ENCODE measurements around the gene DNAJC30.
"Not testable (repeated sequence)": the region's sequence is repeated elsewhere in the genome, so short reads cannot be mapped to it uniquely, and the experiment has no call there.

Gene DNAJC30

DNA sequence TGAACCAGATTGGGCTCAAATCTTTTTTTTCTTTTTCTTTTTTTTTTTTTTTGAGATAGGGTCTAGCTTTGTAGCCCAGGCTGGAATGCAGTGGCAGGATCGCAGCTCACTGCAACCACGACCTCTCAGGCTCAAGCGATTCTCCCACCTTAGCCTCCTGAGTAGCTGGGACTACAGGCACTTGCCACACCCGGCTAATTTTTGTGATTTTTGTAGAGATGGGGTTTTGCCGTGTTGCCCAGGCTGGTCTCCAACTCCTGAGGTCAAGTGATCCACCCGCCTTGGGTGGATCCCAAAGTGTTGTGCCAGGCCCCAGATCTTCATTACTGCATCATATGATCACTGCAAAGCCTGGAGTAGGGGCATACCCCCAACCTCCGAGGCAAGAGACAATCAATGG lies 2.8 kb downstream of the DNAJC30 start:
- DNase-seq = no peak

- DNase-seq = no peak
Observed at GRCh38 chr7:73679709-73680108, 3.5 kb downstream of the DNAJC30 start.

DNA sequence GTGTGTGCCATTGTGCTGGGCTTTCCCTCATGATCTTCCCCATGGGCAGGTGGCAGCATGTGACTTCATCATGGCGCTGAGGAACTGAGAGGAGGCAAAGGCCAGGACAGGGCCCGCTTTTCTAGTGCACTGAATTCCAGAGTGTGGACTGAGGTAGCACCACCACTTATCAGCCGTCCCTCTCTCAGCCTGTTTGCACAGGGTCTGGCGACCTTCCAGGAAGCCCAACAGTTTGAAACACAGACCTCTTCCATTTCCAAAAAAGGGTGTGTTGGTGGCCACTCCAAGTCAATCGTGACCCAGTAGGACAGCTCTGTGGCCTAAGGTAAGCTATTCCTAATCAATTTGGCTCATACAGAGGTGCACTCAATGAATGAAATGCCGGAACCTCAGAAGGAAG lies 4.4 kb downstream of the DNAJC30 start:
- no peak for DNase-seq

- DNase-seq = not testable (repeated sequence)
Observed at GRCh38 chr7:73676062-73676461, 7.2 kb downstream of the DNAJC30 start.

- DNase-seq = no peak
Observed at GRCh38 chr7:73674468-73675124, 8.7 kb downstream of the DNAJC30 start.

- DNase-seq = no peak
Observed at GRCh38 chr7:73671857-73672445, 11.3 kb downstream of the DNAJC30 start.

DNA sequence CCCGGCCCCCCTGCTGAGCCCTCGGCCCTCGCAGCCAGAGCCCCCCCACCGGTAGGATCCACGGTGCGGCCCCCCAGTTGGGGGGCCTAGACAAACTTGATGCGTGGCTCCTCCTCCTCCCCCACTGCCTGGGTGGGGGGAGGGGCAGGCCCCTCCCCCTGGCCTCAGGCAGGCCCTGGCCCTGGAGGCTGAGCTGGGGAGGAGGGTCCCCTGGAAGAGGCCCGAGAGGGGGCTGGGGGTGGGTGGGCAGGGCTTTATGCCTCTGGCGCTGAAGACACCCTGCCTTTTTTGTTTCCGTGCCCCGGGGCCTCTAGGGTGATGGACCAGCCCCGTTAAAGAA lies 12.0 kb downstream of the DNAJC30 start:
- no peak for DNase-seq

DNA sequence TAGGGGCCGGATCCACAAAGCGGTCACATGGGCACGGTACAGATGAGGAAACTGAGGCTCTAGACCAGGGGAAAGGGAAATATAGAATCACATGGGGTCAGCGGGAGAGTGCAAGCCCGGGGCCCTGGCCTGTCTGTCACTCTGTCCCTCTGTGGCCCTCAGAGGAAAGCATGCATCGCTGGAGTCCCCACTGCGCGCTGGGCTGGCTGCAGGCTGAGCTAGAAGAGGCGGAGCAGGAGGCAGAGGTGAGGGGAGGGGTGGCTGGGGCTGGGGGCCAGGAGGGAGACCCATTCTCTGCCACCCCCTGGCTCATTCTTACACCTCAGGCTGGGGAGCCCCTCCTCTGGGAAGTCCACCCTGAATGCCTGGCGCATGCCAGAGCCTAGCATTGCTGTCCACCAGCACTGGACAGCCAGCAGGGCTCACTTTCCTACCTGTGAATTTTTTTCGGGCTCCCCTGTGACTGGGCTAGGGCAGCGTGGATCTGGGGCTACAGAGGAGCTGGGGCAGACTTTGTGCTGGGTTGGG lies 13.3 kb downstream of the DNAJC30 start:
- DNase-seq = no peak

- DNase-seq = no peak
Observed at GRCh38 chr7:73669288-73669701, 14.0 kb downstream of the DNAJC30 start.

DNA sequence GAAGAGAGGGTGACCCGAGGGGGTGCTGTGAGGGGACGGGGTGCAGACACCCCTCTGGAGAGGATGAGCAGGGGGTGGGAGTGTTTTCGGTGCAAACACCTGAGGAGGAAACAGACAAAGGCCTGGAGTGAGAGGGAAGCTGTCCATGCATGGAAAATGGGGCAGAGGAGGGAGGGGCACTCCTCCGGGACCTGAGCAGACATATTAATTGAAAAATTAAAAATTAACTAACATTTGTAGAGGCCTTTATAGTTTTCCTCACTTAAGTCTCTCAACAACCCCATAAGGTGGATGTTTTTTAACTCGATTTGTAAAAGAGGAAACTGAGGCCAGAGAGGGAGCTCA lies 14.4 kb downstream of the DNAJC30 start:
- no peak for DNase-seq

DNA sequence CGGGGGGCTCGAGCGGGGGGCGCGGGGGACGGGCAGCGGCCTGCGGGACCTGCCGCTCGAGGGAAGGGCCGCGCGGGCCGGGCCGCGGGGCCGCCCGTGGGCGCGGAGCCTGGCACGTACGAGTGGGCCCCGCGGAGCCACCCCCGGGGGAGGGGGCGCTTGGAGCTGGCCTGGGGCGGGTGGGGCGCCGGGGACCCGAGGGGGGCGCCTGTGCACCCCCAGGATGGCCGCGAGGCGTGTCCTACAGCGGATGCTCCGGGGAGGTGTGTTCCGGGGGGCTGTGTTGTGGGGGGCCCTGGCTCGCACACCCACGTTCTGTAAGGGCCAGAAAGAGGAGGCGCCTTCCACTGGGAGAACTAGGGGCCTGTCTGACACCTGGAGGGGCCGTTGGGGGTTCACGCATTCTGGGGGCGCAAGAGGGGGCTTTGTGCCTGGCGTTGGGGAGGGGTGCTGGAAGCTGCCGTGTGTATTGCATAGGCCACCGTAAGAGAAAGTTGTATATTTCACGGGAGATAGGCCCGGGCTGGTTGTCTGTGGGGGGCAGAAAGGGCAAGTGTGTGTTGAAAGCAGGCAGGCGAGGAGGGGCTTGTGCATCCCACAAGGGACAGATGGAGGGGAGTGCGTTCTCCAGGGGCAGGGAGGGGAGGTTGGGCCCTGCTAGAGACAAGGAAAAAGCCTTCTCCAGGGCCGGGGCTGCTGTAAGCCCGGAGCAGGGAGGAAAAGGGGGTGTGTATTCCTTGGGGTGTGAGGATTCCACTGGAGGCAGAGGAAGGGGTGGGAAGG lies 15.0 kb downstream of the DNAJC30 start:
- DNase-seq = no peak

DNA sequence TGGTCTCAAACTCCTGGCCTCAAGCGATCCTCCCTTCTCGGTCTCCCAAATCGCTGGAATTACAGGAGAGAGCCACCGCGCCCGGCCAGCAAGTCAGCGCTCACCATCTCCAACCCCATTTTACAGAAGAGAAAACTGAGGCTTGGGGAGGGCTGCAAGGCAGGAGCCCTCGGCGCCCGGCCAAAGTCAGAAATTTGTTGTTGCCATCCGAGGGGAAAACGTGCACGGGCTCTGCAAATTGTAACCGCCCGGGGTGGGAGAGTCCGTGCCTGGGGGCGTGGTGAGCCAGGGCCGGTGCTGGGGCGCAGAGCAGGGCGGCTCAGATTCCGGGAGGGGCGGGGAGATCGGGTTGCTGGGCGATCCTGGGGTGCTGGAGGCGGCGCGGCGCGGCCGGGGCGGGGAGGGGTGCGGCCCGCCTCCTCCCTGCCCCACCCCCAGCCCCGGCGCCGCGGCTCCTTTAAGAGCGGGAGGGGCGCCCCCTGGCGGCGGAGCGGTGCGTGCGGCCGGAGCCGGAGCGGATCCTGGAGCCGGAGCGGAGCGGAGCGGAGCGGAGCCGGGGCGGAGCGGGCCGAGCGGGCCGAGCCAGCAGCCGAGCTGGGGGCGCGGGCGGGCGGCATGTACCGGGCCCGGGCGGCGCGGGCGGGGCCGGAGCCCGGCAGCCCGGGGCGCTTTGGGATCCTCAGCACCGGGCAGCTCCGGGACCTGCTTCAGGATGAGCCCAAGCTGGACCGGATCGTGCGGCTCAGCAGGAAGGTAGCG lies 15.7 kb downstream of the DNAJC30 start, which contains the start of gene VPS37D:
TSS of gene VPS37D (plus strand) at position 488 of the 759 bp plus-strand sequence. CDS start at position 616, 128 bp downstream.
- DNase-seq = peak; percentile 74

- DNase-seq = no peak
Observed at GRCh38 chr7:73663033-73663432, 20.2 kb downstream of the DNAJC30 start.

GRCh38 chr7:73660594-73660993 lies 22.7 kb downstream of the DNAJC30 start:
- not testable (repeated sequence) for DNase-seq

GRCh38 chr7:73659983-73660382 lies 23.3 kb downstream of the DNAJC30 start:
- DNase-seq = no peak

DNA sequence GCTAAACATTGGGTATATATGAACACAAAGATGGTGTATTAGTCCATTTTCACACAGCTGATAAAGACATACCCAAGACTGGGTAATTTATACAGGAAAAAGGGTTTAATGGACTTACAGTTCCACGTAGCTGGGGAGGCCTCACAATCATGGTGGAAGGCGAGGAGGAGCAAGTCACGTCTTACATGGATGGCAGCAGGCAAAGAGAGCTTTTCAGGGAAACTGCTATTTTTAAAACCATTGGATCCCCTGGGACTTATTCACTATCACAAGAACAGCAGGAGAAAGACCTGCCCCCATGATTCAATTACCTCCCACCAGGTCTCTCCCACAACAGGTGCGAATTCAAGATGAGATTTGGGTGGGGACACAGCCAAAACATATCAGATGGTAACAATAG lies 27.9 kb downstream of the DNAJC30 start:
- DNase-seq = not testable (repeated sequence)

GRCh38 chr7:73652541-73652949 lies 30.7 kb downstream of the DNAJC30 start:
- no peak for DNase-seq

DNA sequence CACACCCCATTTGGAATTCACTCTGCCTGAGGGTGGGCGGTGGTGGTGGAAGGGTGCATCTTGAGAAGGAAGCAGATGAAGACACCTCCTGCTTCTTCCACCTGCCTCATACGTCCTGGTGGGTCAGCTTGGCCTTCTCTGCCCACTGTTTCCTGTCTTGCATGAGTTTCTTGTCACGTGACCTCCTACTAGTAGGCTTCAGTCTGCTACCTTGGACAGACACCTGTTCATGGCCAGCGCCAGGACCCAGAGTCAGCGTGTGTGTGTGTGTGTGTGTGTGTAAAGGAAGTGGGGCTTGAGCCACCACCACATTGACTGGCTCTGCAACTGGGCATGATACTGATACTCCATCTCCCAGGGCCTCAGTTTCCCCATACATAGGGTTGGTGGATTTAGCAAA lies 32.7 kb downstream of the DNAJC30 start:
- no peak for DNase-seq

- DNase-seq = no peak
Observed at GRCh38 chr7:73649576-73649975, 33.7 kb downstream of the DNAJC30 start.

GRCh38 chr7:73648593-73649332 lies 34.5 kb downstream of the DNAJC30 start:
- no peak for DNase-seq

GRCh38 chr7:73647725-73648592 lies 35.3 kb downstream of the DNAJC30 start:
- no peak for DNase-seq
